ENCODE data around the gene DPYSL5. TPM values are rescaled to one million over a fixed set of nuclear protein-coding genes. Genes with fewer than 3 reads are reported as not detected.

DPYSL5 gene
- total RNA-seq, 1 experiment from 2014 or later = not detected

DNA sequence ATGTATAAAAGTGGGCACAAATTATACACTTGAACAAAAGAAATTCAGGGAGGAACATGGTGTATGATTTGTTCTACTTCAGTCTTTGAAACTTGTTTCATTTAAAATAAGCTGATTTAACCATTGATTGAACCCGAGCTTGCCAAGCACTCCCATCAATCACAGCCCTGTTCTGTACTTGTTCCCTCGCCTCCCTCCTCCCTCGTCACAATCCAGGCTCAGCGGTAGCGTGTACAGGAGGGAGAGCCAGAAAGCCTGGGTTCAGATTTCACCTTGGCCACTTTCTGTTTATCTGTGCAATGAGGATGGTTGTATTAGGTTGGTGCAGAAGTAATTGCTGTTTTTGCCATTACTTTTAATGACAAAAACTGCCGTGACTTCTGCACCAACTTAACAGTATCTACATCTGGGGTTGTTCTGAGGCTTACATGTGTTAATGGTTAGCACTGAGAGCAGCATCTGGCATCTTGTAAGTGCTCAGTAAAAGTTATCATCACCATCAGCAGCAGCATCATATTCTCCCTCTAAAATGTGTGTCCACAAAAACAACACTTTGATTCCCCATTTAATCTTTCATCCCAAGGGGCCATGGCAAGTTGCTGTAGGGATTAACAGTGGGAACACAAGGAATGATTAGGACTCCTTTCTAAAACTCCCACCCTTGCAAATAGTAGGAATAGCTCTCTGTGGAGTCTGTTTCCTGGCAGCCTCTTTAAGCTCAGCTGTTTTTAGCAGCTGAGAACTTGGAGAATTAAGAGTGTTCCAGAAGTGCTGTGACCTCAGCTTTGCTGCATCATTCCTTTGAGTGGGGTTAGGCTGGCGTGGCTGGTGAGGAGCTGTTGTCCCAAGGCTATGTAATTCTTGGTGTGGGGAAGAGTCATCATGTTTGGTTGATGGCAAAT is 4.7 kb downstream of the DPYSL5 start:
- H3K9me3 Mint-ChIP-seq (ENCODE audit: unreplicated experiment) = no peaks in the 10 kb centered on the region
- no peak for TF ChIP-seq CTCF (IDR thresholded peaks at IDR 0.05; ENCODE audit: unreplicated experiment)
- H3K27me3 Mint-ChIP-seq (ENCODE audit: insufficient read depth, unreplicated experiment) = peaks cover 35% of the 10 kb centered on the region
- intact Hi-C loops (cut with micrococcal nuclease) = no loop called here
- H3K4me1 Mint-ChIP-seq (ENCODE audit: insufficient read depth, unreplicated experiment) = no peaks in the 10 kb centered on the region
- no TSS peak for BruUV-seq (replicated peaks)
- no peak overlapping the region for H3K4me3 Mint-ChIP-seq (ENCODE audit: unreplicated experiment)
- DNase-seq (ENCODE audit: unreplicated experiment) = no peak
- no peak overlapping the region for H3K27ac Mint-ChIP-seq (ENCODE audit: low read depth, unreplicated experiment)
- ChIA-PET POLR2A (no interaction called here), CTCF (no interaction called here)
- no peaks in the 10 kb centered on the region for H3K36me3 Mint-ChIP-seq (ENCODE audit: insufficient read depth, unreplicated experiment)

DNA sequence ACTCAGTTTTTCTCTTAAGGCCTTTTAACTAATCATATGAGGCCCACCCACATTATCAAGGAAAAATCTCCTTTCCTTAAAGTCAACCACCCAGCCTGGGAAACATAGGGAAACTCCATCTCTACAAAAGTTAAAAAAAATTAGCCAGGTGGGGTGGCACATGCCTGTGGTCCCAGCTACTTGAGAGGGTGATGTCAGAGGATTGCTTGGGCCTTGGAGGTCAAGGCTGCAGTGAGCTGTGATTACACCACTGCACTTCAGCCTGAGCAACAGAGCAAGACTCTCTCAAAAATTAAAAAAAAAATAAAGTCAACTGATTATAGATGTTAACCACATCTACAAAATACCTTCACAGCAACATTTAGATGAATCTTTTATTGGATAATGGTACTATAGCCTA is 5.8 kb downstream of the DPYSL5 start:
- CTCF ChIA-PET = interaction anchor here (0.9 kb wide), 1 partner anchor 69 kb away, joined by 3 read pairs; no protein-coding TSS in a partner anchor
- Mint-ChIP-seq H3K27me3 (ENCODE audit: insufficient read depth, unreplicated experiment) (peaks cover 41% of the 10 kb centered on the region), H3K4me3 (ENCODE audit: unreplicated experiment) (no peak overlapping the region), H3K36me3 (ENCODE audit: insufficient read depth, unreplicated experiment) (no peaks in the 10 kb centered on the region), H3K27ac (ENCODE audit: low read depth, unreplicated experiment) (no peak overlapping the region), H3K9me3 (ENCODE audit: unreplicated experiment) (no peaks in the 10 kb centered on the region), H3K4me1 (ENCODE audit: insufficient read depth, unreplicated experiment) (no peaks in the 10 kb centered on the region)
- no TSS peak for BruUV-seq (replicated peaks)
- POLR2A ChIA-PET = interaction anchor here (0.7 kb wide), 1 partner anchor 689 kb away, joined by 3 read pairs; no protein-coding TSS in a partner anchor
- DNase-seq (ENCODE audit: unreplicated experiment) = no peak
- intact Hi-C loops (cut with micrococcal nuclease) = no loop called here
- no peak for TF ChIP-seq CTCF (IDR thresholded peaks at IDR 0.05; ENCODE audit: unreplicated experiment)

- H3K27me3 Mint-ChIP-seq (ENCODE audit: insufficient read depth, unreplicated experiment) = peaks cover 41% of the 10 kb centered on the region
- CTCF ChIA-PET = interaction anchor here (0.9 to 3.7 kb wide), 2 partner anchors 8 to 68 kb away, joined by 3 to 18 read pairs; no protein-coding TSS in a partner anchor
- H3K36me3 Mint-ChIP-seq (ENCODE audit: insufficient read depth, unreplicated experiment) = no peaks in the 10 kb centered on the region
- no peaks in the 10 kb centered on the region for H3K9me3 Mint-ChIP-seq (ENCODE audit: unreplicated experiment)
- no TSS peak for BruUV-seq (replicated peaks)
- no peak overlapping the region for H3K27ac Mint-ChIP-seq (ENCODE audit: low read depth, unreplicated experiment)
- H3K4me1 Mint-ChIP-seq (ENCODE audit: insufficient read depth, unreplicated experiment) = no peaks in the 10 kb centered on the region
- DNase-seq (ENCODE audit: unreplicated experiment) = no peak
- no peak overlapping the region for H3K4me3 Mint-ChIP-seq (ENCODE audit: unreplicated experiment)
- POLR2A ChIA-PET = interaction anchor here (0.7 kb wide), 1 partner anchor 690 kb away, joined by 3 read pairs; no protein-coding TSS in a partner anchor
- intact Hi-C loops (cut with micrococcal nuclease) = no loop called here
- TF ChIP-seq CTCF (IDR thresholded peaks at IDR 0.05; ENCODE audit: unreplicated experiment) = no peak
Observed at GRCh38 chr2:26854283-26854827, 6.4 kb downstream of the DPYSL5 start.

DNA sequence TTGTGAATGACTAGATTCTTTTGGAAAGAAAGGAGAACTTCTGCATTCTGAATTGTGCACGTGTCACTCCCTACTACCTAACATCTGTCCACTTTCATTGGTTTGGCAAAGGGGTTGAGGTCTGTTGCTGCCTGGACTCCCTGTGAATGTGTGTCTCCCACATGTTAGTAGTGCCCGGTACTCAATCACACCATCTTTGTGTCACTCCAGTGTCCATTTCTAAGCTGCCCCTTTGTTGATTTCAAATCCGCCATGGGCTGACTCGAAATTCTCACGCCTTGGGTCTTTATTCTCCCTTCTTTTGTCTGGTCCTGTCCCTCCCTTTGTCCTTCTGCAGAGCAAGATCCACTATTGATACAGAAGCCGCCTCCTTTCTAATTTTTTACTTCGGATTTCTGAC is 7.5 kb downstream of the DPYSL5 start:
- no TSS peak for BruUV-seq (replicated peaks)
- no peak overlapping the region for H3K27ac Mint-ChIP-seq (ENCODE audit: low read depth, unreplicated experiment)
- POLR2A ChIA-PET = no interaction called here
- intact Hi-C loops (cut with micrococcal nuclease) = no loop called here
- TF ChIP-seq CTCF (IDR thresholded peaks at IDR 0.05; ENCODE audit: unreplicated experiment) = no peak
- peaks cover 45% of the 10 kb centered on the region for H3K27me3 Mint-ChIP-seq (ENCODE audit: insufficient read depth, unreplicated experiment)
- no peaks in the 10 kb centered on the region for H3K36me3 Mint-ChIP-seq (ENCODE audit: insufficient read depth, unreplicated experiment)
- H3K9me3 Mint-ChIP-seq (ENCODE audit: unreplicated experiment) = no peaks in the 10 kb centered on the region
- CTCF ChIA-PET = interaction anchor here (3.7 kb wide), 1 partner anchor 9 kb away, joined by 18 read pairs; no protein-coding TSS in a partner anchor
- DNase-seq (ENCODE audit: unreplicated experiment) = no peak
- no peaks in the 10 kb centered on the region for H3K4me1 Mint-ChIP-seq (ENCODE audit: insufficient read depth, unreplicated experiment)
- no peak overlapping the region for H3K4me3 Mint-ChIP-seq (ENCODE audit: unreplicated experiment)
